Heart right ventricle (tissue), 16 donors: ENCODE data around the gene SUCLA2. TPM values are rescaled to one million over a fixed set of nuclear protein-coding genes. Genes with fewer than 3 reads are reported as not detected.
A peak's percentile ranks its signal among the peaks of the same experiment; 100 is the strongest.

Experiments
- ATAC-seq, 8 donors: fragments of 200-7000 bp; cut with Tn5 transposase; one replicate each; pipeline ENCODE4 v1.9.1; 2020; ENCODE audit warnings: mild to moderate bottlenecking in 8 of 8, moderate library complexity in 8 of 8, moderate number of reproducible peaks in 1 of 8
- DNase-seq, 2 donors: peaks; one replicate each; pipeline ENCODE4 v3.0.0-alpha.2; 2020
- H3K27ac ChIP-seq, 10 donors: fragments of 200-600 bp; sonication (generic) in 2 of 10; one replicate each; pipeline versions ENCODE4 v1.5.0 to v1.8.0; 2020 to 2022; ENCODE audit warnings: mild to moderate bottlenecking in 3 of 10
- H3K27me3 ChIP-seq, 7 donors: fragments of 200-600 bp; one replicate each; pipeline ENCODE4 v1.8.0; 2021 to 2022; ENCODE audit warnings: mild to moderate bottlenecking in 2 of 7
- H3K36me3 ChIP-seq, 9 donors: fragments of 200-600 bp; sonication (generic) in 1 of 9; one replicate each; pipeline versions ENCODE4 v1.5.0 to v1.8.0; 2020 to 2022; ENCODE audit warnings: mild to moderate bottlenecking in 2 of 9
- H3K4me1 ChIP-seq, 9 donors: fragments of 200-600 bp; sonication (generic) in 1 of 9; one replicate each; pipeline versions ENCODE4 v1.5.0 to v1.8.0; 2020 to 2022; ENCODE audit warnings: mild to moderate bottlenecking in 4 of 9
- H3K4me3 ChIP-seq, 10 donors: fragments of 200-600 bp; sonication (generic) in 2 of 10; one replicate each; pipeline versions ENCODE4 v1.5.0 to v1.8.0; 2020 to 2022; ENCODE audit warnings: mild to moderate bottlenecking in 7 of 10, moderate library complexity in 2 of 10
- H3K9me3 ChIP-seq, 11 donors: fragments of 200-600 bp in 10 of 11; sonication (generic) in 2 of 11; one replicate each; pipeline versions ENCODE4 v1.5.0 to v1.8.0; 2013 to 2022; ENCODE audit warnings: mild to moderate bottlenecking in 2 of 11, control low read depth in 1 of 11, moderate library complexity in 1 of 11
- CTCF ChIP-seq, 9 donors: fragments of 200-600 bp; sonication (generic) in 2 of 9; IDR thresholded peaks; one replicate each; pipeline versions ENCODE4 v1.5.0 to v1.8.0; 2021 to 2022; ENCODE audit warnings: antibody characterized with exemption in 9 of 9, mild to moderate bottlenecking in 5 of 9, moderate library complexity in 1 of 9
- WGBS, 2 donors: extraction: QIAGEN DNeasy Blood & Tissue Kit; methylation state at CpG; one replicate each; pipeline ENCODE4 v1.1.7; 2013; ENCODE audit warnings: inconsistent platforms in 1 of 2; 5-methylcytosine and 5-hydroxymethylcytosine counted together
- intact Hi-C, 10 donors: fragments of 100-400 bp; cut with DNase I; formaldehyde crosslinking; loops; one replicate each; pipeline versions ENCODE4 v1.11.1 to v1.14.2; 2022
- polyA plus RNA-seq, 2 donors: library from polyadenylated mRNA; stranded (reverse); fragments of 200-250 nt; gene quantifications; one replicate each; pipeline ENCODE4 v1.2.3, GENCODE V29; 2013
- total RNA-seq, 10 donors: library from RNA; stranded (reverse); fragmentation: NEBNext Ultra II Directional in 3 of 10; extraction: Animal tissue kit (Norgen Biotek cat#: 25700) in 3 of 10; gene quantifications; one replicate each; pipeline versions ENCODE4 v1.2.1 to v1.2.4, GENCODE V29; 2021 to 2023
- donor health status: Arrhythmogenic right ventricular cardiomyopathy.
- donor health status: ischemic (EF 13 %, LVEDD 7.1; RV severe dilation, severe dysfunction).
- donor health status: healthy with polysubstance abuse.
- donor health status: DM: no; HTN: yes; CAD: no.
- donor health status: DM: no; HTN: no; CAD: no.
- donor health status: ischemic (EF 25% LVEDD 6.9; RV normal size, moderate dysfunction).
- donor health status: ischemic (EF 25% LVEDD 5.7; RV mildly dilated, moderate dysfunction).
- donor health status: healthy.
- donor health status: DM: yes; HTN: yes; CAD: no.
- donor health status: Ischemic cardiomyopathy.
- donor health status: ischemic (EF 35%, LVEDD 5.7; RV mildly dilated, moderate dysfunction).
- donor health status: nonischemic (EF 11% LVEDD 7.7; RV severe dilation, severe dysfunction).
- donor health status: DM: yes; HTN: yes; CAD: no.
- donor health status: PGD.
- donor health status: ischemic (EF 29% LVEDD 5.4; RV normal size, mild dysfunction).
- donor health status: nonischemic (EF 23%, LVEDD 6.1; RV moderate dilation, normal function).

The SUCLA2 gene
- total and polyA plus RNA-seq, 12 donors = 21.2 to 172 (median 148) TPM

GRCh38 chr13:48042894-48043293, 41.8 kb upstream of the SUCLA2 start:
- 99% methylated on average over 2 of the region's 2 CpGs for WGBS, 2 donors

GRCh38 chr13:48040896-48041295, 39.8 kb upstream of the SUCLA2 start:
- Histone ChIP-seq H3K36me3 (peaks cover 0 to 33% (median 15%) of the 10 kb centered on the region in 9 donors), H3K27me3 (no peaks in the 10 kb centered on the region), H3K4me1 (peaks cover 4 to 41% (median 14%) of the 10 kb centered on the region in 9 donors), H3K4me3 (no peak overlapping the region), H3K27ac (no peak overlapping the region), H3K9me3 (no peaks in the 10 kb centered on the region)
- no peak for ATAC-seq
- intact Hi-C loops = no loop called here
- TF ChIP-seq CTCF (IDR thresholded peaks at IDR 0.05) = no peak
- WGBS, 2 donors = 80 to 81% methylated on average over 1 of the region's 1 CpG
- DNase-seq = no peak

More at GRCh38 chr13:48042894-48043293, 41.8 kb upstream of the SUCLA2 start:
- Histone ChIP-seq H3K4me3 (no peak overlapping the region), H3K27ac (peak overlapping the region in 1 of 10 donors; percentile 48), H3K4me1 (peaks cover 0 to 29% (median 5%) of the 10 kb centered on the region in 9 donors), H3K9me3 (no peaks in the 10 kb centered on the region), H3K36me3 (peaks cover 0 to 51% (median 15%) of the 10 kb centered on the region in 9 donors), H3K27me3 (no peaks in the 10 kb centered on the region)
- no peak for TF ChIP-seq CTCF (IDR thresholded peaks at IDR 0.05)
- intact Hi-C loops = no loop called here
- ATAC-seq = no peak
- DNase-seq = no peak

GRCh38 chr13:48040049-48040448, 39.0 kb upstream of the SUCLA2 start:
- Histone ChIP-seq H3K4me1 (peaks cover 4 to 41% (median 14%) of the 10 kb centered on the region in 9 donors), H3K36me3 (peaks cover 0 to 29% (median 15%) of the 10 kb centered on the region in 9 donors), H3K27ac (no peak overlapping the region), H3K4me3 (no peak overlapping the region), H3K9me3 (no peaks in the 10 kb centered on the region), H3K27me3 (no peaks in the 10 kb centered on the region)
- no peak for TF ChIP-seq CTCF (IDR thresholded peaks at IDR 0.05)
- DNase-seq = no peak
- intact Hi-C loops = no loop called here
- no peak for ATAC-seq

GRCh38 chr13:48038761-48039160, 37.7 kb upstream of the SUCLA2 start:
- H3K4me1 ChIP-seq = peaks cover 4 to 33% (median 14%) of the 10 kb centered on the region in 9 donors
- H3K36me3 ChIP-seq = peaks cover 0 to 31% (median 15%) of the 10 kb centered on the region in 9 donors
- ATAC-seq (no peak), DNase-seq (no peak)
- WGBS, 2 donors = 93 to 100% methylated on average over 1 of the region's 1 CpG
- peak overlapping the region in 3 of 10 donors; percentile 64 to 87 (median 65) for H3K4me3 ChIP-seq
- H3K9me3 ChIP-seq = no peaks in the 10 kb centered on the region
- H3K27me3 ChIP-seq = no peaks in the 10 kb centered on the region
- H3K27ac ChIP-seq = peak overlapping the region in 7 of 10 donors; percentile 37 to 98 (median 96)
- TF ChIP-seq CTCF (IDR thresholded peaks at IDR 0.05) = no peak
- intact Hi-C loops = loop anchor here in 1 of 10 donors (5.0 to 10.0 kb wide), 4 partner anchors 59 to 729 kb away; partner anchors contain the start of genes MED4 and RB1
